ENCODE results near the gene ARL6IP6. TPM values are rescaled to one million over a fixed set of nuclear protein-coding genes. Genes with fewer than 3 reads are reported as not detected.

The ARL6IP6 gene
- total RNA-seq, 1 experiment from 2014 or later = 45.9 TPM

DNA sequence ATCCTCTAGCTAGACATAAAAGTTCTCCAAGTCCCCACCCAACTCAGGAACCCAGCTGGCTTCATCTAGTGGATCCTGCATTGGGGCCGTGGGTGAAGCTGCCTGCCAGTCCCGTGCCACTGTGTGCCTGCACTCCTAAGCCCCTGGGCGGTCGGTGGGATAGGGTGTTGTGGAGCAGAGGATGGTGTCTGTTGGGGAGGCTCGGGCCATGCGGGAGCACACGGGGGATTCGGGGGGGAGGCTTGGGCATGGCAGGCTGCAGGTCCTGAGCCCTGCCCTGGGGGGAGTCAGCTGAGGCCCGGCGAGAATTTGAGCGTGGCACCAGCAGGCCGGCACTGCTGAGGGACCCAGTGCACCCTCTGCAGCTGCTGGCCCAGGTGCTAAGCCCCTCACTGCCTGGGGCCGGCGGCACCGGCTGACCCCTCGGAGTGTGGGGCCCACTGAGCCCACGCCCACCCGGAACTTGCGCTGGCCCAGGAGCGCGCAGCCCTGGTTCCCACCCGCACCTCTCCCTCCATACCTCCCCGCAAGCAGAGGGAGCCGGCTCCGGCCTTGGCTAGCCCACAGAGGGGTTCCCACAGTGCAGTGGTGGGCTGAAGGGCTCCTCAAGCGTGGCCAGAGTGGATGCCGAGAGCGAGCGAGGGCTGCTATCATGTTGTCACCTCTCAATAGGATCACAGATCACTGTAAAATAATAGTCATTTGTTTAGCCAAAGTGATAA, 86.4 kb downstream of the ARL6IP6 start:
- DNase-seq (ENCODE audit: low spot score) = no peak

- DNase-seq (ENCODE audit: low spot score) = no peak
Measured at GRCh38 chr2:152811916-152812315, 93.5 kb downstream of the ARL6IP6 start.

Other genes starting within 250 kb of the ARL6IP6 start
- 78.6 and 79.0 TPM in 2 replicates for gene PRPF40A, start 1.2 kb upstream of the ARL6IP6 start, total RNA-seq (2014; rRNA removed; shearing (Covaris generic))

Data from H4 (cell line).